Spleen (tissue), 7 donors: ENCODE results near the gene PRKACA.

Source experiments
- POLR2A ChIP-seq, 3 donors: fragments of 450-650 bp; IDR thresholded peaks; one replicate each; pipeline ENCODE4 v1.5.1; 2017; ENCODE audit warnings: antibody characterized with exemption in 3 of 3, mild to moderate bottlenecking in 1 of 3
- POLR2AphosphoS5 ChIP-seq, 3 donors: sonication (generic); formaldehyde crosslinking; IDR thresholded peaks; one replicate each; pipeline ENCODE4 v1.5.1; 2017; ENCODE audit warnings: antibody characterized with exemption in 3 of 3
- TF ChIP-seq, protein P1 (sequence below), 11 experiments: fragments of 200-600 bp in 7 of 11; fragments of 450-650 bp in 4 of 11; sonication (generic) in 4 of 11; IDR thresholded peaks in 8 of 11; conservative IDR thresholded peaks in 3 of 11; 1 replicate in 7 of 11; 2 replicates in 4 of 11; pipeline versions ENCODE4 v1.4.0 to v1.8.0; 2016 to 2021; ENCODE audit warnings: antibody characterized with exemption in 11 of 11, inconsistent platforms in 4 of 11, mild to moderate bottlenecking in 1 of 11
- donor health status: DM: no; HTN: no; CAD: no; lungs with moderate emphysema.
- donor health status: DM: no; HTN: no; CAD: no.
- donor health status: DM: no; HTN: no; CAD: no.

DNA sequence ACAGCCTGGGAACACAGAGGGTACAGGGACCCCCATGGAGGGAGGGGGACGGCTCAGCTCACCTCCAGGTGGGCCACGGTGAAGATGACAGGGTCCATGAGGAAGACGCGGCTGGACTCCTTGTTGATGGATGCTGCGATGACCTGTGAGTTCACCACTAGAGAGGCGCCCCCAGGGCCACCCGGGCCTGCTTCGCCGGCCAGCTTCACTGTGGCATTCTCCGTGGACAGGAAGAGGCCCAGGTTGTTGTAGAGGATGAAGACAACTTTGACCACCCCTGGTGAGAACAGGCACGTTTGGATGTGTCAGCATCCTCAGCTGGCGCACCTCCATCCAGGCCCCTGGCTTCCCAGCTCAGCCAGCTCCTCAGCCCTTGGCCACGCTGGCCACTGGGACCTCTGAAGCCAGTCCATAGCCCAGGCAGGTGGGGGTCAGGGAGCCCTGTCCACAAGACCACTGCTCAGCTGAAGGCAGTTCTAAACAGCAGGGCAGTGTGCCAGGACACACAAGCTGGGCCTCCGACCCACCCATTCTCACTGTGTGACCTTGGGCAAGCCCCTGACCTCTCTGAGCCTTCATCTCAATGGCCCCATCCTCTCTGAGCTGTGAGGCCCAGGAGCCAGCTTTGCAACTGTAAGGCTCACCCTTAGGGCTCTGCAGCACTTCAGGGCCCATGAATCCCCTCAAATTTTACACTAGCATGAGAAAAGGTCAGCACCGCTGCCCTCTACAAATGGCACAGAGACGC is 40.9 kb upstream of the PRKACA start:
- TF ChIP-seq, protein P1, sequence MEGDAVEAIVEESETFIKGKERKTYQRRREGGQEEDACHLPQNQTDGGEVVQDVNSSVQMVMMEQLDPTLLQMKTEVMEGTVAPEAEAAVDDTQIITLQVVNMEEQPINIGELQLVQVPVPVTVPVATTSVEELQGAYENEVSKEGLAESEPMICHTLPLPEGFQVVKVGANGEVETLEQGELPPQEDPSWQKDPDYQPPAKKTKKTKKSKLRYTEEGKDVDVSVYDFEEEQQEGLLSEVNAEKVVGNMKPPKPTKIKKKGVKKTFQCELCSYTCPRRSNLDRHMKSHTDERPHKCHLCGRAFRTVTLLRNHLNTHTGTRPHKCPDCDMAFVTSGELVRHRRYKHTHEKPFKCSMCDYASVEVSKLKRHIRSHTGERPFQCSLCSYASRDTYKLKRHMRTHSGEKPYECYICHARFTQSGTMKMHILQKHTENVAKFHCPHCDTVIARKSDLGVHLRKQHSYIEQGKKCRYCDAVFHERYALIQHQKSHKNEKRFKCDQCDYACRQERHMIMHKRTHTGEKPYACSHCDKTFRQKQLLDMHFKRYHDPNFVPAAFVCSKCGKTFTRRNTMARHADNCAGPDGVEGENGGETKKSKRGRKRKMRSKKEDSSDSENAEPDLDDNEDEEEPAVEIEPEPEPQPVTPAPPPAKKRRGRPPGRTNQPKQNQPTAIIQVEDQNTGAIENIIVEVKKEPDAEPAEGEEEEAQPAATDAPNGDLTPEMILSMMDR (IDR thresholded peaks at IDR 0.05 in 8 of 11, conservative IDR thresholded peaks at IDR 0.05 in 3 of 11): no peak
- TF ChIP-seq POLR2A (IDR thresholded peaks at IDR 0.05) (no peak), POLR2AphosphoS5 (IDR thresholded peaks at IDR 0.05) (peak in 1 of 3 donors; percentile 17)
